Smooth muscle cell (in vitro differentiated cells): ENCODE data around the gene EPHA6. TPM values are rescaled to one million over a fixed set of nuclear protein-coding genes. Genes with fewer than 3 reads are reported as not detected.

Experiments used
- DNase-seq: peaks from one replicate; lab custom pipeline; 2025; ENCODE audit not compliant: unreplicated experiment; lab: John Stamatoyannopoulos, UW
- H2AFZ ChIP-seq: fragments of 200-600 bp; sonication (generic); 2 replicates; pipeline ENCODE4 v1.6.0; 2016; ENCODE audit warnings: antibody characterized with exemption, low read depth, mild to moderate bottlenecking
- H3F3A ChIP-seq: fragments of 200-600 bp; sonication (generic); 2 replicates; pipeline ENCODE4 v1.6.0; 2017; ENCODE audit warnings: antibody characterized with exemption, low read depth
- H3K27ac ChIP-seq: fragments of 200-600 bp; sonication (generic); 2 replicates; pipeline ENCODE4 v1.5.1; 2016; ENCODE audit warnings: low read depth, mild to moderate bottlenecking
- H3K27me3 ChIP-seq: fragments of 200-600 bp; sonication (generic); 2 replicates; pipeline ENCODE4 v1.6.1; 2016; ENCODE audit warnings: low read depth, mild to moderate bottlenecking
- H3K36me3 ChIP-seq: fragments of 200-600 bp; sonication (generic); 2 replicates; pipeline ENCODE4 v1.5.1; 2016; ENCODE audit warnings: low read depth
- H3K4me1 ChIP-seq: fragments of 200-600 bp; sonication (generic); 2 replicates; pipeline ENCODE4 v1.5.1; 2016; ENCODE audit warnings: low read depth
- H3K4me2 ChIP-seq: fragments of 200-600 bp; sonication (generic); 2 replicates; pipeline ENCODE4 v1.6.0; 2016; ENCODE audit warnings: mild to moderate bottlenecking
- H3K4me3 ChIP-seq: fragments of 200-600 bp; sonication (generic); 2 replicates; pipeline ENCODE4 v1.5.1; 2016; ENCODE audit warnings: mild to moderate bottlenecking
- H3K79me2 ChIP-seq: fragments of 200-600 bp; sonication (generic); 2 replicates; pipeline ENCODE4 v1.6.0; 2016; ENCODE audit warnings: low read depth, mild to moderate bottlenecking
- H3K9ac ChIP-seq: fragments of 200-600 bp; sonication (generic); 2 replicates; pipeline ENCODE4 v1.6.0; 2016; ENCODE audit warnings: low read depth
- H3K9me3 ChIP-seq: fragments of 200-600 bp; sonication (generic); replicated peaks from 2 replicates; pipeline ENCODE4 v1.5.1; 2016; ENCODE audit warnings: low read depth
- H4K20me1 ChIP-seq: fragments of 200-600 bp; sonication (generic); 2 replicates; pipeline ENCODE4 v1.6.0; 2016; ENCODE audit warnings: low read depth
- CTCF ChIP-seq: fragments of 200-600 bp; sonication (generic); IDR thresholded peaks from 2 replicates; pipeline ENCODE4 v1.5.1; 2017; ENCODE audit warnings: borderline replicate concordance, mild to moderate bottlenecking, antibody characterized with exemption; ENCODE audit not compliant: insufficient read depth, poor library complexity, severe bottlenecking
- WGBS: methylation state at CpG from one replicate; pipeline ENCODE4 v1.1.7; 2016; ENCODE audit warnings: low lambda C conversion rate; 5-methylcytosine and 5-hydroxymethylcytosine counted together
- polyA plus RNA-seq: library from polyadenylated mRNA; unstranded; fragments of >200 nt; fragmentation: Nextera tagmentation; extraction: Ambion mirVana; gene quantifications from 2 replicates; pipeline ENCODE4 v1.2.1, GENCODE V29; 2016
- total RNA-seq: library from RNA; depleted of rRNA; stranded (reverse); fragments of >200 nt; gene quantifications from 2 replicates; pipeline ENCODE4 v1.2.3, GENCODE V29; 2014

The EPHA6 gene
- total and polyA plus RNA-seq, 2 experiments from 2014 or later = 0.36 to 0.51 TPM

DNA sequence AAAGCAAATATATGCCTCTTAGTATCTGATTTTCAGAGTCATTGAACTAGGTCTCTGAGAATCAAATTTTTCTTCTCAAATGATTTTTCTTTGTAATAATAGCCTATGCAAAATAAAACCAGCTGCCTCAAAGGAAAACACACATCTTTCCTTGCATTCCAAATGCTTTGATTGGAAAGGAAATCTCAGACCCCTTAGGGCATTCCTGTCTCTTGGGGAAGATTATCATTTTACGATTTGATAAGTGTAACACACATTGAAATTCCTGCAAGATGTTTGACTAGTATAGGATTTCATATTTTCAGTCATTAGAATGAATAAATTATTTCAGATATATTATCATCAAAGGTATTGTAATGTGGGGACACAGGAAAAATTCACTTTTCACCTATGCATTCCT, 244.8 kb downstream of the EPHA6 start:
- Histone ChIP-seq H3K36me3 (no peaks in the 10 kb centered on the region), H3K4me3 (no peak overlapping the region), H3K27me3 (no peaks in the 10 kb centered on the region), H4K20me1 (no peaks in the 10 kb centered on the region), H3K4me1 (no peaks in the 10 kb centered on the region), H3K9ac (no peak overlapping the region), H3K4me2 (no peak overlapping the region), H3K9me3 (no peaks in the 10 kb centered on the region), H3F3A (no peaks in the 10 kb centered on the region), H3K27ac (no peak overlapping the region), H2AFZ (no peak overlapping the region), H3K79me2 (no peaks in the 10 kb centered on the region)
- no peak for TF ChIP-seq CTCF
- no peak for DNase-seq
- 84% methylated on average over 1 of the region's 1 CpG for WGBS

- no peak overlapping the region for H3K4me3 ChIP-seq
- no peak overlapping the region for H3K4me2 ChIP-seq
- no peak overlapping the region for H3K9ac ChIP-seq
- H3K27me3 ChIP-seq = no peaks in the 10 kb centered on the region
- no peaks in the 10 kb centered on the region for H3K36me3 ChIP-seq
- no peak for TF ChIP-seq CTCF
- DNase-seq = no peak
- no peaks in the 10 kb centered on the region for H3F3A ChIP-seq
- no peak overlapping the region for H2AFZ ChIP-seq
- H3K4me1 ChIP-seq = no peaks in the 10 kb centered on the region
- H3K9me3 ChIP-seq = no peaks in the 10 kb centered on the region
- no peaks in the 10 kb centered on the region for H4K20me1 ChIP-seq
- no peaks in the 10 kb centered on the region for H3K79me2 ChIP-seq
- H3K27ac ChIP-seq = no peak overlapping the region
- 71% methylated on average over 1 of the region's 1 CpG for WGBS
Observed at GRCh38 chr3:97066531-97066930, 252.1 kb downstream of the EPHA6 start.

GRCh38 chr3:97070302-97070701, 255.9 kb downstream of the EPHA6 start:
- DNase-seq = no peak
- no peak overlapping the region for H3K4me2 ChIP-seq
- H3K36me3 ChIP-seq = no peaks in the 10 kb centered on the region
- no peak overlapping the region for H3K9ac ChIP-seq
- no peak for TF ChIP-seq CTCF
- no peak overlapping the region for H2AFZ ChIP-seq
- H3K27me3 ChIP-seq = no peaks in the 10 kb centered on the region
- no peaks in the 10 kb centered on the region for H3K9me3 ChIP-seq
- no peaks in the 10 kb centered on the region for H3K4me1 ChIP-seq
- no peaks in the 10 kb centered on the region for H4K20me1 ChIP-seq
- no peaks in the 10 kb centered on the region for H3F3A ChIP-seq
- H3K79me2 ChIP-seq = no peaks in the 10 kb centered on the region
- H3K27ac ChIP-seq = no peak overlapping the region
- no peak overlapping the region for H3K4me3 ChIP-seq

GRCh38 chr3:97074546-97074945, 260.2 kb downstream of the EPHA6 start:
- TF ChIP-seq CTCF = no peak
- no peak overlapping the region for H3K4me2 ChIP-seq
- H2AFZ ChIP-seq = no peak overlapping the region
- no peak overlapping the region for H3K27ac ChIP-seq
- H4K20me1 ChIP-seq = no peaks in the 10 kb centered on the region
- H3K36me3 ChIP-seq = no peaks in the 10 kb centered on the region
- no peak for DNase-seq
- H3K79me2 ChIP-seq = no peaks in the 10 kb centered on the region
- H3K9ac ChIP-seq = no peak overlapping the region
- no peaks in the 10 kb centered on the region for H3K4me1 ChIP-seq
- WGBS = 77% methylated on average over 2 of the region's 2 CpGs
- no peak overlapping the region for H3K4me3 ChIP-seq
- no peaks in the 10 kb centered on the region for H3F3A ChIP-seq
- H3K9me3 ChIP-seq = no peaks in the 10 kb centered on the region
- H3K27me3 ChIP-seq = no peaks in the 10 kb centered on the region
